Measurements from ENCODE around the gene HRAS.

DNA sequence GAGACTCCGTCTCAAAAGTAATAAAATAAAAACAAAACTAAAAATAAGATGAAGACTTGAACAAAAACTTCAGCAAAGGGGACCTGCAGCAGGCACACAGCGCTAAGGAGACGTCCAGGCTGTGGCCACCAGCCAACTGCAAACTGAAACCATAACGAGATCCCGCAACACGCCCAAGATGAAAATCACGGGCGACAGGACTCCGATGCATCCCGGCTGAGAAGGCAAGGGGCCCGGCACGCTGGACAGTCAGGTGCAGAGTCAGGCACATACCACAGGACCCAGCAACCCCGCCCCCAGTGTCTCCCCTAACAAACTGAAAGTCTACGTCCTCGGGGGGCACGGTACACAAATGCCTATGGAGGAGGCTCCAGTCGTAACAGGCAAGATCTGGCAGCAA is 9.2 kb downstream of the HRAS start:
- no peak for TF ChIP-seq HOXB13 (CRISPR knock-in tag; IDR thresholded peaks at IDR 0.05; ENCODE audit: low read depth)
- no peak for TF ChIP-seq PHF8 (IDR thresholded peaks at IDR 0.05; ENCODE audit: borderline replicate concordance, low read depth)
- TF ChIP-seq, protein P1, sequence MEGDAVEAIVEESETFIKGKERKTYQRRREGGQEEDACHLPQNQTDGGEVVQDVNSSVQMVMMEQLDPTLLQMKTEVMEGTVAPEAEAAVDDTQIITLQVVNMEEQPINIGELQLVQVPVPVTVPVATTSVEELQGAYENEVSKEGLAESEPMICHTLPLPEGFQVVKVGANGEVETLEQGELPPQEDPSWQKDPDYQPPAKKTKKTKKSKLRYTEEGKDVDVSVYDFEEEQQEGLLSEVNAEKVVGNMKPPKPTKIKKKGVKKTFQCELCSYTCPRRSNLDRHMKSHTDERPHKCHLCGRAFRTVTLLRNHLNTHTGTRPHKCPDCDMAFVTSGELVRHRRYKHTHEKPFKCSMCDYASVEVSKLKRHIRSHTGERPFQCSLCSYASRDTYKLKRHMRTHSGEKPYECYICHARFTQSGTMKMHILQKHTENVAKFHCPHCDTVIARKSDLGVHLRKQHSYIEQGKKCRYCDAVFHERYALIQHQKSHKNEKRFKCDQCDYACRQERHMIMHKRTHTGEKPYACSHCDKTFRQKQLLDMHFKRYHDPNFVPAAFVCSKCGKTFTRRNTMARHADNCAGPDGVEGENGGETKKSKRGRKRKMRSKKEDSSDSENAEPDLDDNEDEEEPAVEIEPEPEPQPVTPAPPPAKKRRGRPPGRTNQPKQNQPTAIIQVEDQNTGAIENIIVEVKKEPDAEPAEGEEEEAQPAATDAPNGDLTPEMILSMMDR (IDR thresholded peaks at IDR 0.05) = no peak
- no peak for TF ChIP-seq FOSL2 (IDR thresholded peaks at IDR 0.05)
- no peak for TF ChIP-seq FOSL2 (CRISPR knock-in tag; IDR thresholded peaks at IDR 0.05)
- no peak for TF ChIP-seq POLR2A (IDR thresholded peaks at IDR 0.05; ENCODE audit: low read length)
- TF ChIP-seq CEBPB (IDR thresholded peaks at IDR 0.05) = no peak
- TF ChIP-seq RFX5 (IDR thresholded peaks at IDR 0.05) = no peak
- TF ChIP-seq, protein P2, sequence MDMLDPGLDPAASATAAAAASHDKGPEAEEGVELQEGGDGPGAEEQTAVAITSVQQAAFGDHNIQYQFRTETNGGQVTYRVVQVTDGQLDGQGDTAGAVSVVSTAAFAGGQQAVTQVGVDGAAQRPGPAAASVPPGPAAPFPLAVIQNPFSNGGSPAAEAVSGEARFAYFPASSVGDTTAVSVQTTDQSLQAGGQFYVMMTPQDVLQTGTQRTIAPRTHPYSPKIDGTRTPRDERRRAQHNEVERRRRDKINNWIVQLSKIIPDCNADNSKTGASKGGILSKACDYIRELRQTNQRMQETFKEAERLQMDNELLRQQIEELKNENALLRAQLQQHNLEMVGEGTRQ (IDR thresholded peaks at IDR 0.05) = no peak
- no peak for TF ChIP-seq JUNB (IDR thresholded peaks at IDR 0.05)
- TF ChIP-seq RAD21 (conservative IDR thresholded peaks at IDR 0.05 in 1 of 2, IDR thresholded peaks at IDR 0.05 in 1 of 2) = no peak
- TF ChIP-seq MAFK (IDR thresholded peaks at IDR 0.05; ENCODE audit: partially characterized antibody) = no peak

Data from A549 (cell line).